ENCODE data around the gene ACOT4.
"Not testable (repeated sequence)": the region's sequence is repeated elsewhere in the genome, so short reads cannot be mapped to it uniquely, and the experiment has no call there.

The ACOT4 gene

DNA sequence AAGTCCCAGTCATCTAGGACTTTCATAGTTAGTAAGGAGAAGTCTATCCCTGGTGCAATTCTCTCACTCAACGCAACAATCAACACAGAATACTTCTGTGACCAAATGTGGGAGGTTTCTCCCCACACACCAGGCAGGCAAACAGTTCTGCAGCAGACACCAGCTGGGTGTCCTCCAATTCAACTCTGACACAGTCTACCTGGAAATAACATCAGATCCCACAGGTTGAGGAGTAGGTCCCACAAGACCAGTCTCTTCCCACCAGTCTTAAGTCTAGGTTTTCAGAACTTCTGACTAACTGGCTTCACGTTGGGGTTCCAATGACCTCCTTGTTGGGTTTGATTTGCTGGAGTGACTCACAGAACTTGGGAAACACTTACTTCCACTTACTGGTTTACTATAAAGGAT, 35.5 kb downstream of the ACOT4 start:
- H3K27ac ChIP-seq: no peak overlapping the region
- ChIA-PET CTCF (no interaction called here), POLR2A (ENCODE audit: low non-redundant PET) (no interaction called here)
- no peak for DNase-seq (ENCODE audit: low spot score)
- no peak for TF ChIP-seq CTCF (conservative IDR thresholded peaks at IDR 0.05; ENCODE audit: low read depth)

GRCh38 chr14:73630009-73630780, 38.5 kb downstream of the ACOT4 start:
- DNase-seq (ENCODE audit: low spot score): no peak
- TF ChIP-seq CTCF (conservative IDR thresholded peaks at IDR 0.05; ENCODE audit: low read depth): no peak
- ChIA-PET POLR2A (ENCODE audit: low non-redundant PET) (interaction anchor here (0.6 kb wide), 1 partner anchor 150 kb away, joined by 4 read pairs; no protein-coding TSS in a partner anchor), CTCF (interaction anchor here (0.6 to 0.7 kb wide), 3 partner anchors 24 to 431 kb away, joined by 3 to 5 read pairs (median 4); no protein-coding TSS in a partner anchor)
- H3K27ac ChIP-seq: no peak overlapping the region

- DNase-seq (ENCODE audit: low spot score): peak; percentile 58
- H3K27ac ChIP-seq: no peak overlapping the region; the same call in 1 of the 2 replicates
- CTCF ChIA-PET: interaction anchor here (0.5 to 3.0 kb wide), 11 partner anchors 14 to 1492 kb away, joined by 3 to 24 read pairs (median 4); partner anchors contain the start of gene ACOT2
- peak; percentile 84 for TF ChIP-seq CTCF (conservative IDR thresholded peaks at IDR 0.05; ENCODE audit: low read depth)
- POLR2A ChIA-PET (ENCODE audit: low non-redundant PET): no interaction called here
Observed at GRCh38 chr14:73633116-73634010, 41.7 kb downstream of the ACOT4 start.

GRCh38 chr14:73634011-73634833, 42.5 kb downstream of the ACOT4 start:
- POLR2A ChIA-PET (ENCODE audit: low non-redundant PET): no interaction called here
- DNase-seq (ENCODE audit: low spot score): no peak
- CTCF ChIA-PET: interaction anchor here (0.5 to 3.0 kb wide), 6 partner anchors 15 to 425 kb away, joined by 3 to 24 read pairs (median 4); partner anchors contain the start of gene ACOT2
- H3K27ac ChIP-seq: no peak overlapping the region; the same call in 1 of the 2 replicates
- no peak; the same call in 1 of the 2 replicates for TF ChIP-seq CTCF (conservative IDR thresholded peaks at IDR 0.05; ENCODE audit: low read depth)

GRCh38 chr14:73636355-73636754, 44.7 kb downstream of the ACOT4 start:
- H3K27ac ChIP-seq; DNase-seq (ENCODE audit: low spot score); CTCF ChIA-PET; POLR2A ChIA-PET (ENCODE audit: low non-redundant PET): not testable (repeated sequence)

- ChIA-PET POLR2A (ENCODE audit: low non-redundant PET) (no interaction called here), CTCF (interaction anchor here (0.6 to 0.7 kb wide), 2 partner anchors 361 to 440 kb away, joined by 3 to 5 read pairs; no protein-coding TSS in a partner anchor)
- no peak overlapping the region for H3K27ac ChIP-seq
- no peak for TF ChIP-seq CTCF (conservative IDR thresholded peaks at IDR 0.05; ENCODE audit: low read depth)
- DNase-seq (ENCODE audit: low spot score): no peak
Observed at GRCh38 chr14:73637830-73638229, 46.2 kb downstream of the ACOT4 start.
